HG03103 (cell line): ENCODE data around the gene TVP23A.
A peak's percentile ranks its signal among the peaks of the same experiment; 100 is the strongest.
"Not testable (repeated sequence)": the region's sequence is repeated elsewhere in the genome, so short reads cannot be mapped to it uniquely, and the experiment has no call there.

ENCODE experiments used
- ATAC-seq: cut with Tn5 transposase; IDR thresholded peaks from one replicate; pipeline ENCODE4 v1.9.1; 2021; ENCODE audit warnings: low read depth; ENCODE audit not compliant: unreplicated experiment

Gene TVP23A

GRCh38 chr16:10808218-10808617 lies 10.4 kb downstream of the TVP23A start:
- no peak for ATAC-seq

GRCh38 chr16:10806698-10807097 lies 11.9 kb downstream of the TVP23A start:
- no peak for ATAC-seq

- no peak for ATAC-seq
Observed at GRCh38 chr16:10805334-10805733, 13.3 kb downstream of the TVP23A start.

GRCh38 chr16:10799736-10800135 lies 18.9 kb downstream of the TVP23A start:
- ATAC-seq, result no peak

- no peak for ATAC-seq
Observed at GRCh38 chr16:10791048-10791447, 27.5 kb downstream of the TVP23A start.

- ATAC-seq, result not testable (repeated sequence)
Observed at GRCh38 chr16:10788630-10789029, 30.0 kb downstream of the TVP23A start.

- no peak for ATAC-seq
Observed at GRCh38 chr16:10787304-10787703, 31.3 kb downstream of the TVP23A start.

GRCh38 chr16:10782628-10783027 lies 36.0 kb downstream of the TVP23A start:
- no peak for ATAC-seq

GRCh38 chr16:10780628-10781027 lies 38.0 kb downstream of the TVP23A start:
- no peak for ATAC-seq

- not testable (repeated sequence) for ATAC-seq
Observed at GRCh38 chr16:10779908-10780307, 38.7 kb downstream of the TVP23A start.

- ATAC-seq, result no peak
Observed at GRCh38 chr16:10777356-10777755, 41.2 kb downstream of the TVP23A start.

GRCh38 chr16:10776923-10777322 lies 41.7 kb downstream of the TVP23A start:
- not testable (repeated sequence) for ATAC-seq

- peak; percentile 72 for ATAC-seq
Observed at GRCh38 chr16:10776280-10776679, 42.3 kb downstream of the TVP23A start.

GRCh38 chr16:10770907-10771306 lies 47.7 kb downstream of the TVP23A start:
- no peak for ATAC-seq

- ATAC-seq, result no peak
Observed at GRCh38 chr16:10769381-10769780, 49.2 kb downstream of the TVP23A start.

- ATAC-seq, result no peak
Observed at GRCh38 chr16:10767127-10767526, 51.5 kb downstream of the TVP23A start.

GRCh38 chr16:10765772-10766171 lies 52.8 kb downstream of the TVP23A start:
- no peak for ATAC-seq

- no peak for ATAC-seq
Observed at GRCh38 chr16:10763456-10763855, 55.1 kb downstream of the TVP23A start.

GRCh38 chr16:10762336-10763016 lies 56.1 kb downstream of the TVP23A start:
- no peak for ATAC-seq

GRCh38 chr16:10761373-10761772 lies 57.2 kb downstream of the TVP23A start:
- ATAC-seq, result no peak

- no peak for ATAC-seq
Observed at GRCh38 chr16:10760858-10761257, 57.7 kb downstream of the TVP23A start.

GRCh38 chr16:10756574-10756973 lies 62.0 kb downstream of the TVP23A start:
- ATAC-seq, result no peak

- ATAC-seq, result no peak
Observed at GRCh38 chr16:10754941-10755340, 63.7 kb downstream of the TVP23A start.
